22Rv1 (cell line): Measurements from ENCODE around the gene TRAPPC6A.

Experiments
- H3K27ac ChIP-seq: fragments of 450-650 bp; 2 replicates; pipeline ENCODE4 v1.5.1; 2017
- CTCF ChIP-seq: fragments of 450-650 bp; IDR thresholded peaks from 2 replicates; pipeline ENCODE4 v1.5.1; 2017; ENCODE audit warnings: mild to moderate bottlenecking
- ZFX ChIP-seq: fragments of 450-650 bp; IDR thresholded peaks from 2 replicates; pipeline ENCODE4 v1.6.1; 2017; ENCODE audit warnings: antibody characterized with exemption, borderline replicate concordance

The TRAPPC6A gene

GRCh38 chr19:45125360-45125759 is 52.7 kb downstream of the TRAPPC6A start:
- TF ChIP-seq ZFX (no peak), CTCF (no peak)
- peak overlapping the region; percentile 79; the same call in 1 of the 2 replicates for H3K27ac ChIP-seq

GRCh38 chr19:45124021-45124420 is 54.0 kb downstream of the TRAPPC6A start:
- H3K27ac ChIP-seq = peak overlapping the region; percentile 79

GRCh38 chr19:45123440-45123850 is 54.6 kb downstream of the TRAPPC6A start:
- TF ChIP-seq CTCF (no peak), ZFX (no peak)
- H3K27ac ChIP-seq = peak overlapping the region; percentile 79

More at GRCh38 chr19:45124021-45124420, 54.0 kb downstream of the TRAPPC6A start:
- TF ChIP-seq ZFX = no peak
- no peak for TF ChIP-seq CTCF

DNA sequence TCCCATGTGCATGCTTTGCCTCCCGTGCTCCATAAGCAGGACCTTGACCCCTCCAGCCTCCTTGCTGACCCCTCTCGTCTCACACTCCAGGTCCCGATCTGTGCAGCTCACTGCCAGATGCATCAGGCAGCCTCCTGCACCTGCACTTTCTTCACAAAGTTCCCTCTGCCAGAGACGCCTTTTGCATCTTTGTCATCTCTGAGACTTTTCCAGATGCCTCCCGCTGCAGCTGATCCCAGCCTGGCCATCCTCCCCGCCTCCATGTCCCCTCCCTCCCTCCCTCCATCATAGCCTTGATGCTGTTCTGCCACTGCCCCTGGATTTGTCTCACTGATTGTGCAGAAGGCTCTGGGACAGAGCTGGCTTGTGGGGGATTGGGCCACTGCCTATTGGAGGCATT is 55.2 kb downstream of the TRAPPC6A start:
- TF ChIP-seq CTCF (no peak), ZFX (no peak)
- peak overlapping the region; percentile 79 for H3K27ac ChIP-seq

DNA sequence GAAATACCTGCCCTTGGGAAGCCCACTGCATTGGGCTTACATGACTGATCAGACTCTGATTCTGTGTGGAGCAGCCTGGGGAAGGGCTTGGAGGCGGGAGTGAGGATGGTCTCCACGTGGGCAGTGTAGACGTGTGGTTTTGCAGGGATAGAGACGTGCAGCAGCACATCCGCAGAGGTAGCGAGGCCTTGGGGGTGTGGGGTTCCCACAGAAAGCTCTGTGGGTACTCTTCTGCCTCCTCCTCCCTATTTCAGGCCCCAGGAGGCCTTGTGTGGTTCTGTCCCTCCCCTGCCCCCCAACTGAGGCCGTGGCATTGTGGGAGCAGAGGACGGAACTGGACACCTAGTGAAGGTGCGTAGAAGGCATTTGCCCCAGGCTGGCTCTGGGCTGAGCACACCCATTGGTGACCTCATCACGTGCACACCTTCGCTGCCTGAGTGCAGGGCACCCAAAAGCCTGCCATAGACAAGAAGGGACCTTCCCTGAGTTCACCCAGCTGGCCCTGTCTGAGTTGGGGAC is 56.2 kb downstream of the TRAPPC6A start:
- no peak for TF ChIP-seq CTCF
- no peak for TF ChIP-seq ZFX
- peak overlapping the region; percentile 79 for H3K27ac ChIP-seq

GRCh38 chr19:45119582-45119981 is 58.5 kb downstream of the TRAPPC6A start:
- TF ChIP-seq CTCF (no peak), ZFX (no peak)
- peak overlapping the region; percentile 82 for H3K27ac ChIP-seq

- peak overlapping the region; percentile 82 for H3K27ac ChIP-seq
These were observed 59.3 kb downstream of the TRAPPC6A start for GRCh38 chr19:45118591-45119355.
